ENCODE measurements around the gene DDC.

DNA sequence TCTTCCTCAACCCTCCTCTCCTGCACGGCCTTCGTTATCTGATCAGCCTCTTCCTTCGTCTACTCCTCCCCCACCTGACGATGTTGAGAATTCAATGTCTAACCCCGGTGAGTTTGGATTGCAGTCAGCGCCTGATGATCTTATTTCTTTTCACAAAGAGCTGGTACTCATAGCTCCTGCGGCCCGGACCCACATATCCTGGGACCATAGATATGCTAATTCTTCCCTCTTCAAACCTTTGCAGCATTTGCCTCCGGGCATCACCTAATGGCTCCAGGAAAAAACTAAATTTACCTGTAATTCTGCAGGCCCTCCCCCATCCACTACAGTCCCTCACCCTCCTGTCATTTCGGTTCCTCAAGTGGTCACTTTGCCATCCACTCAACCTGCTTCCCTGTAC is 12.4 kb upstream of the DDC start:
- TF ChIP-seq RAD21 (IDR thresholded peaks at IDR 0.05; ENCODE audit: low read depth) = no peak
- TF ChIP-seq, protein P1, sequence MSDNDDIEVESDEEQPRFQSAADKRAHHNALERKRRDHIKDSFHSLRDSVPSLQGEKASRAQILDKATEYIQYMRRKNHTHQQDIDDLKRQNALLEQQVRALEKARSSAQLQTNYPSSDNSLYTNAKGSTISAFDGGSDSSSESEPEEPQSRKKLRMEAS (IDR thresholded peaks at IDR 0.05) = no peak
- TF ChIP-seq, protein P2, sequence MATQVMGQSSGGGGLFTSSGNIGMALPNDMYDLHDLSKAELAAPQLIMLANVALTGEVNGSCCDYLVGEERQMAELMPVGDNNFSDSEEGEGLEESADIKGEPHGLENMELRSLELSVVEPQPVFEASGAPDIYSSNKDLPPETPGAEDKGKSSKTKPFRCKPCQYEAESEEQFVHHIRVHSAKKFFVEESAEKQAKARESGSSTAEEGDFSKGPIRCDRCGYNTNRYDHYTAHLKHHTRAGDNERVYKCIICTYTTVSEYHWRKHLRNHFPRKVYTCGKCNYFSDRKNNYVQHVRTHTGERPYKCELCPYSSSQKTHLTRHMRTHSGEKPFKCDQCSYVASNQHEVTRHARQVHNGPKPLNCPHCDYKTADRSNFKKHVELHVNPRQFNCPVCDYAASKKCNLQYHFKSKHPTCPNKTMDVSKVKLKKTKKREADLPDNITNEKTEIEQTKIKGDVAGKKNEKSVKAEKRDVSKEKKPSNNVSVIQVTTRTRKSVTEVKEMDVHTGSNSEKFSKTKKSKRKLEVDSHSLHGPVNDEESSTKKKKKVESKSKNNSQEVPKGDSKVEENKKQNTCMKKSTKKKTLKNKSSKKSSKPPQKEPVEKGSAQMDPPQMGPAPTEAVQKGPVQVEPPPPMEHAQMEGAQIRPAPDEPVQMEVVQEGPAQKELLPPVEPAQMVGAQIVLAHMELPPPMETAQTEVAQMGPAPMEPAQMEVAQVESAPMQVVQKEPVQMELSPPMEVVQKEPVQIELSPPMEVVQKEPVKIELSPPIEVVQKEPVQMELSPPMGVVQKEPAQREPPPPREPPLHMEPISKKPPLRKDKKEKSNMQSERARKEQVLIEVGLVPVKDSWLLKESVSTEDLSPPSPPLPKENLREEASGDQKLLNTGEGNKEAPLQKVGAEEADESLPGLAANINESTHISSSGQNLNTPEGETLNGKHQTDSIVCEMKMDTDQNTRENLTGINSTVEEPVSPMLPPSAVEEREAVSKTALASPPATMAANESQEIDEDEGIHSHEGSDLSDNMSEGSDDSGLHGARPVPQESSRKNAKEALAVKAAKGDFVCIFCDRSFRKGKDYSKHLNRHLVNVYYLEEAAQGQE (IDR thresholded peaks at IDR 0.05; ENCODE audit: low read depth) = no peak
